ENCODE measurements around the gene ZNF286A. TPM values are rescaled to one million over a fixed set of nuclear protein-coding genes. Genes with fewer than 3 reads are reported as not detected.
"Not testable (repeated sequence)": the region's sequence is repeated elsewhere in the genome, so short reads cannot be mapped to it uniquely, and the experiment has no call there.

The ZNF286A gene
- total RNA-seq, 1 donor = 33.7 TPM

GRCh38 chr17:15744074-15744676 is 44.6 kb downstream of the ZNF286A start:
- no peak for DNase-seq (ENCODE audit: low read depth)
- TF ChIP-seq CTCF (IDR thresholded peaks at IDR 0.05; ENCODE audit: insufficient read depth, low read length) = no peak
- no peak overlapping the region for H3K4me3 ChIP-seq (ENCODE audit: low read depth, low read length)

- TF ChIP-seq CTCF (IDR thresholded peaks at IDR 0.05; ENCODE audit: insufficient read depth, low read length) = no peak
- no peak for DNase-seq (ENCODE audit: low read depth)
- H3K4me3 ChIP-seq (ENCODE audit: low read depth, low read length) = no peak overlapping the region
These were observed 45.3 kb downstream of the ZNF286A start for GRCh38 chr17:15744885-15745284.

- H3K4me3 ChIP-seq (ENCODE audit: low read depth, low read length); DNase-seq (ENCODE audit: low read depth): not testable (repeated sequence)
These were observed 49.9 kb downstream of the ZNF286A start for GRCh38 chr17:15749403-15749802.

GRCh38 chr17:15768865-15769533 is 69.4 kb downstream of the ZNF286A start:
- DNase-seq (ENCODE audit: low read depth); H3K4me3 ChIP-seq (ENCODE audit: low read depth, low read length): not testable (repeated sequence)

Small RNA genes lying within 50 kb of the gene (small RNA-seq; reads per million reads assigned to genes)
- gene ZNF29P = not detected

Other genes starting within 250 kb of the ZNF286A start
- gene CDRT4, start 232.1 kb upstream of the ZNF286A start, total RNA-seq (ENCODE audit: low replicate concordance) = 2.9 TPM in 1 of 2 replicates, not detected in the other
- gene TVP23C, start 136.3 kb upstream of the ZNF286A start, total RNA-seq (ENCODE audit: low replicate concordance) = 22.6 and 25.1 TPM in 2 replicates
- 0.27 TPM in 1 of 2 replicates, not detected in the other for gene FBXW10B, start 80.0 kb upstream of the ZNF286A start, total RNA-seq (ENCODE audit: low replicate concordance)
- 36.7 and 60.4 TPM in 2 replicates for gene TRIM16, start 15.4 kb upstream of the ZNF286A start, total RNA-seq (ENCODE audit: low replicate concordance)
- 0.65 TPM in 1 of 2 replicates, not detected in the other for gene TBC1D26, start 32.5 kb downstream of the ZNF286A start, total RNA-seq (ENCODE audit: low replicate concordance)
- gene ADORA2B, start 245.4 kb downstream of the ZNF286A start, total RNA-seq (ENCODE audit: low replicate concordance) = 0.90 and 19.3 TPM in 2 replicates

Data from fibroblast of the aortic adventitia (primary cell).